PC-3 (cell line): ENCODE data around the gene SPHK2. TPM values are rescaled to one million over a fixed set of nuclear protein-coding genes. Genes with fewer than 3 reads are reported as not detected.
A peak's percentile ranks its signal among the peaks of the same experiment; 100 is the strongest.

Experiments used
- ATAC-seq: fragments of 200-7000 bp; cut with Tn5 transposase; 2 replicates; pipeline ENCODE4 v1.9.1; 2020; ENCODE audit warnings: mild to moderate bottlenecking, moderate library complexity
- BruUV-seq: library from RNA; stranded (reverse); fragments of 400-500 nt; replicated peaks from 2 replicates; lab custom pipeline; 2021; lab: Mats Ljungman, UMichigan
- CTCF ChIA-PET: fragments of 300-600 bp; sonication (Branson Sonifier 250); formaldehyde crosslinking; loops from one replicate; lab custom pipeline; 2022; ENCODE audit warnings: antibody characterized with exemption; lab: Charles Lee
- POLR2A ChIA-PET: fragments of 300-600 bp; sonication (Branson Sonifier 250); formaldehyde crosslinking; loops from one replicate; lab custom pipeline; 2022; ENCODE audit warnings: antibody characterized with exemption; ENCODE audit not compliant: unreplicated experiment; lab: Charles Lee
- DNase-seq: peaks from one replicate; pipeline ENCODE4 v3.0.0-alpha.2; 2015
- H2AFZ ChIP-seq: fragments of 300-600 bp; sonication (generic); 2 replicates; pipeline ENCODE4 v1.6.0; 2016; ENCODE audit warnings: antibody characterized with exemption, low read length
- H3F3A ChIP-seq: fragments of 300-600 bp; sonication (generic); one replicate; pipeline ENCODE4 v1.6.0; 2017; ENCODE audit warnings: antibody characterized with exemption, low read length, control low read depth, mild to moderate bottlenecking; ENCODE audit not compliant: unreplicated experiment
- H3K27ac ChIP-seq: fragments of 300-600 bp; sonication (generic); 2 replicates; pipeline ENCODE4 v1.5.1; 2016; ENCODE audit warnings: mild to moderate bottlenecking, low read length
- H3K27me3 ChIP-seq: fragments of 300-600 bp; sonication (generic); 2 replicates; pipeline ENCODE4 v1.6.1; 2016; ENCODE audit warnings: low read length, mixed read lengths
- H3K36me3 ChIP-seq: fragments of 300-600 bp; sonication (generic); 2 replicates; pipeline ENCODE4 v1.6.1; 2016; ENCODE audit warnings: low read depth, mixed run types, low read length, mixed read lengths
- H3K4me1 ChIP-seq: fragments of 300-600 bp; sonication (generic); 2 replicates; pipeline ENCODE4 v1.5.1; 2016; ENCODE audit warnings: low read length; ENCODE audit not compliant: insufficient read depth
- H3K4me2 ChIP-seq: fragments of 300-600 bp; sonication (generic); 2 replicates; pipeline ENCODE4 v1.6.0; 2016; ENCODE audit warnings: low read length
- H3K4me3 ChIP-seq: fragments of 300-600 bp; sonication (generic); 2 replicates; pipeline ENCODE4 v1.5.1; 2016; ENCODE audit warnings: mild to moderate bottlenecking, low read length, mixed read lengths
- H3K79me2 ChIP-seq: fragments of 300-600 bp; sonication (generic); 2 replicates; pipeline ENCODE4 v1.6.1; 2017; ENCODE audit warnings: low read length, mixed read lengths
- H3K9ac ChIP-seq: fragments of 300-600 bp; sonication (generic); 2 replicates; pipeline ENCODE4 v1.6.0; 2016; ENCODE audit warnings: mild to moderate bottlenecking, low read length
- H3K9me2 ChIP-seq: fragments of 300-600 bp; sonication (generic); replicated peaks from 2 replicates; pipeline ENCODE4 v1.6.1; 2016; ENCODE audit warnings: mixed run types, low read length, mixed read lengths
- H3K9me3 ChIP-seq: fragments of 300-600 bp; sonication (generic); 2 replicates; pipeline ENCODE4 v1.6.1; 2016; ENCODE audit warnings: low read length, mixed read lengths
- H4K20me1 ChIP-seq: fragments of 300-600 bp; sonication (generic); 2 replicates; pipeline ENCODE4 v1.6.1; 2016; ENCODE audit warnings: low read length, mixed read lengths
- CTCF ChIP-seq: fragments of 300-600 bp; sonication (generic); conservative IDR thresholded peaks from 2 replicates; pipeline ENCODE4 v1.5.1; 2017; ENCODE audit warnings: antibody characterized with exemption, low read depth, mild to moderate bottlenecking, low read length
- EZH2 ChIP-seq: fragments of 300-600 bp; sonication (generic); IDR thresholded peaks from one replicate; pipeline ENCODE4 v1.6.1; 2017; ENCODE audit warnings: antibody characterized with exemption, mild to moderate bottlenecking, low read length; ENCODE audit not compliant: unreplicated experiment
- EZH2phosphoT487 ChIP-seq: fragments of 300-600 bp; sonication (generic); IDR thresholded peaks from 2 replicates; pipeline ENCODE4 v1.6.1; 2018; ENCODE audit warnings: mild to moderate bottlenecking, antibody characterized with exemption, low read length, borderline replicate concordance
- intact Hi-C: fragments of 100-400 bp; cut with micrococcal nuclease; formaldehyde crosslinking; loops from 2 replicates; pipeline ENCODE4 v1.9.0; 2023
- total RNA-seq: library from RNA; depleted of rRNA; stranded (reverse); fragments of >200 nt; gene quantifications from 2 replicates; pipeline ENCODE4 v1.2.3, GENCODE V29; 2014

SPHK2 gene
- total RNA-seq, 1 experiment from 2014 or later: 8.5 TPM

- intact Hi-C loops: loop anchor here (1.0 to 2.0 kb wide), 2 partner anchors 68 to 197 kb away; no protein-coding TSS in a partner anchor
- H3K36me3 ChIP-seq: no peaks in the 10 kb centered on the region
- no peaks in the 10 kb centered on the region for H3K27me3 ChIP-seq
- H3K4me2 ChIP-seq: peak within 1 kb of the TSS; percentile 92
- no peaks in the 10 kb centered on the region for H3K79me2 ChIP-seq
- peaks cover 6% of the 10 kb centered on the region; the same call in 1 of the 2 replicates for H3K4me1 ChIP-seq
- H2AFZ ChIP-seq: peak within 1 kb of the TSS; percentile 96
- no peak for TF ChIP-seq EZH2
- peak; percentile 69 for TF ChIP-seq CTCF
- H3K4me3 ChIP-seq: peak within 1 kb of the TSS; percentile 70
- peak; percentile 84 for ATAC-seq
- H3K27ac ChIP-seq: no peak within 1 kb of the TSS
- H3K9ac ChIP-seq: peak within 1 kb of the TSS; percentile 30
- ChIA-PET CTCF (interaction anchor here (0.6 to 1.4 kb wide), 5 partner anchors 9 to 140 kb away, joined by 3 to 8 read pairs (median 5); partner anchors contain the start of gene DBP), POLR2A (no interaction called here)
- no peaks in the 10 kb centered on the region for H3K9me3 ChIP-seq
- H3F3A ChIP-seq: no peaks in the 10 kb centered on the region
- peak; percentile 81 for DNase-seq
- no peaks in the 10 kb centered on the region for H4K20me1 ChIP-seq
- H3K9me2 ChIP-seq: no peaks in the 10 kb centered on the region
- BruUV-seq: no TSS peak
These were observed 26.9 kb downstream of the SPHK2 start, which contains the start of gene CA11 for GRCh38 chr19:48646001-48646721. Gene CA11 (minus strand): TSS chr19:48646187. CDS start chr19:48645632, 555 bp downstream.

GRCh38 chr19:48646722-48647216, 27.5 kb downstream of the SPHK2 start:
- Histone ChIP-seq H3K36me3 (no peaks in the 10 kb centered on the region), H3K4me1 (peaks cover 6% of the 10 kb centered on the region; the same call in 1 of the 2 replicates), H3K27ac (no peak overlapping the region), H3K4me3 (peak overlapping the region; percentile 70; the same call in 1 of the 2 replicates), H3K79me2 (no peaks in the 10 kb centered on the region), H3K4me2 (peak overlapping the region; percentile 92), H3K9ac (no peak overlapping the region), H2AFZ (no peak overlapping the region), H3K27me3 (no peaks in the 10 kb centered on the region), H4K20me1 (no peaks in the 10 kb centered on the region), H3K9me2 (no peaks in the 10 kb centered on the region), H3F3A (no peaks in the 10 kb centered on the region), H3K9me3 (no peaks in the 10 kb centered on the region)
- CTCF ChIA-PET: interaction anchor here (1.4 kb wide), 1 partner anchor 92 kb away, joined by 5 read pairs; no protein-coding TSS in a partner anchor
- DNase-seq (no peak), ATAC-seq (no peak)
- BruUV-seq: no TSS peak
- intact Hi-C loops: loop anchor here (1.0 to 2.0 kb wide), 2 partner anchors 68 to 196 kb away; no protein-coding TSS in a partner anchor
- TF ChIP-seq EZH2phosphoT487 (no peak), CTCF (no peak), EZH2 (no peak)
- POLR2A ChIA-PET: no interaction called here
